WTC11 (cell line): ENCODE results near the gene RPL31. TPM values are rescaled to one million over a fixed set of nuclear protein-coding genes. Genes with fewer than 3 reads are reported as not detected.

ENCODE experiments used
- ATAC-seq: fragments of 200-7000 bp; cut with Tn5 transposase; 2 replicates; pipeline ENCODE4 v1.10.0; 2021; ENCODE audit warnings: mild to moderate bottlenecking, moderate library complexity
- CTCF ChIA-PET: fragments of 300-600 bp; sonication (Branson Sonifier 250); formaldehyde crosslinking; loops from one replicate; lab custom pipeline; 2021; ENCODE audit warnings: antibody characterized with exemption; lab: Charles Lee
- POLR2A ChIA-PET: fragments of 350-600 bp; sonication (Branson Sonifier 250); formaldehyde crosslinking; loops from one replicate; lab custom pipeline; 2021; ENCODE audit warnings: antibody characterized with exemption; lab: Charles Lee
- DNase-seq: peaks from one replicate; pipeline ENCODE4 v3.0.0; 2021; ENCODE audit warnings: low spot score
- H3K27ac Mint-ChIP-seq: 2 replicates; pipeline ENCODE4 v1.8.0; 2021; ENCODE audit warnings: mixed read lengths
- H3K27me3 Mint-ChIP-seq: 2 replicates; pipeline ENCODE4 v1.8.0; 2021; ENCODE audit warnings: low read depth, mild to moderate bottlenecking, moderate library complexity, mixed read lengths
- H3K36me3 Mint-ChIP-seq: 2 replicates; pipeline ENCODE4 v1.8.0; 2021; ENCODE audit warnings: mixed read lengths
- H3K4me1 Mint-ChIP-seq: 2 replicates; pipeline ENCODE4 v1.8.0; 2022; ENCODE audit warnings: mixed read lengths
- H3K4me3 Mint-ChIP-seq: 2 replicates; pipeline ENCODE4 v1.8.0; 2021; ENCODE audit warnings: mild to moderate bottlenecking, moderate library complexity, mixed read lengths
- H3K9me3 Mint-ChIP-seq: 2 replicates; pipeline ENCODE4 v1.8.0; 2021; ENCODE audit warnings: mixed read lengths
- AFF4 ChIP-seq: sonication (generic); formaldehyde crosslinking; IDR thresholded peaks from 2 replicates; pipeline ENCODE4 v1.8.1; 2023; ENCODE audit warnings: mild to moderate bottlenecking, missing genetic modification reagents, borderline replicate concordance
- ATF3 ChIP-seq: sonication (generic); formaldehyde crosslinking; conservative IDR thresholded peaks from 2 replicates; pipeline ENCODE4 v1.8.1; 2022; ENCODE audit warnings: mild to moderate bottlenecking, missing genetic modification reagents
- CBFB ChIP-seq: sonication (generic); formaldehyde crosslinking; IDR thresholded peaks from 2 replicates; pipeline ENCODE4 v1.8.1; 2022; ENCODE audit warnings: mild to moderate bottlenecking, low read depth, missing genetic modification reagents
- CREB1 ChIP-seq: sonication (generic); formaldehyde crosslinking; IDR thresholded peaks from 2 replicates; pipeline ENCODE4 v1.8.0; 2023; ENCODE audit warnings: mild to moderate bottlenecking, missing genetic modification reagents
- CREM ChIP-seq: sonication (generic); formaldehyde crosslinking; IDR thresholded peaks from 2 replicates; pipeline ENCODE4 v1.8.1; 2022; ENCODE audit warnings: mild to moderate bottlenecking, missing genetic modification reagents, moderate library complexity
- ESRRA ChIP-seq: sonication (generic); formaldehyde crosslinking; IDR thresholded peaks from 2 replicates; pipeline ENCODE4 v1.8.1; 2022; ENCODE audit warnings: mild to moderate bottlenecking, missing genetic modification reagents, borderline replicate concordance
- FOXJ3 ChIP-seq: sonication (generic); formaldehyde crosslinking; IDR thresholded peaks from 2 replicates; pipeline ENCODE4 v1.9.0; 2021; ENCODE audit warnings: missing genetic modification reagents, mild to moderate bottlenecking, borderline replicate concordance
- GRHL2 ChIP-seq: fragments of 250-450 bp; sonication (Bioruptor Pico); IDR thresholded peaks from 2 replicates; pipeline ENCODE4 v1.8.0; 2022; ENCODE audit warnings: mild to moderate bottlenecking, moderate library complexity; ENCODE audit not compliant: insufficient replicate concordance, severe bottlenecking
- HMGA2 ChIP-seq: fragments of 250-450 bp; sonication (Bioruptor Pico); IDR thresholded peaks from 2 replicates; pipeline ENCODE4 v1.4.0; 2021; ENCODE audit warnings: mild to moderate bottlenecking, moderate library complexity
- IRF2 ChIP-seq: sonication (generic); formaldehyde crosslinking; IDR thresholded peaks from 2 replicates; pipeline ENCODE4 v1.8.0; 2022; ENCODE audit warnings: low read depth, missing genetic modification reagents, borderline replicate concordance
- MLX ChIP-seq: sonication (generic); formaldehyde crosslinking; IDR thresholded peaks from 2 replicates; pipeline ENCODE4 v1.8.1; 2023; ENCODE audit warnings: mild to moderate bottlenecking, missing genetic modification reagents, moderate library complexity
- OVOL2 ChIP-seq: fragments of 250-450 bp; sonication (Bioruptor Pico); IDR thresholded peaks from 2 replicates; pipeline ENCODE4 v1.9.0; 2021; ENCODE audit warnings: mild to moderate bottlenecking, borderline replicate concordance
- PRRX2 ChIP-seq: fragments of 250-450 bp; sonication (Bioruptor Pico); IDR thresholded peaks from 2 replicates; pipeline ENCODE4 v1.8.0; 2021; ENCODE audit warnings: mild to moderate bottlenecking
- RELA ChIP-seq: sonication (generic); formaldehyde crosslinking; IDR thresholded peaks from 2 replicates; pipeline ENCODE4 v1.8.1; 2022; ENCODE audit warnings: missing genetic modification reagents, mild to moderate bottlenecking, borderline replicate concordance
- RORB ChIP-seq: fragments of 250-450 bp; sonication (Bioruptor Pico); IDR thresholded peaks from 2 replicates; pipeline ENCODE4 v1.9.0; 2021; ENCODE audit warnings: mild to moderate bottlenecking
- SMAD3 ChIP-seq: sonication (generic); formaldehyde crosslinking; IDR thresholded peaks from 2 replicates; pipeline ENCODE4 v1.8.0; 2022; ENCODE audit warnings: missing genetic modification reagents, mild to moderate bottlenecking, borderline replicate concordance
- TP53 ChIP-seq: sonication (generic); formaldehyde crosslinking; IDR thresholded peaks from 2 replicates; pipeline ENCODE4 v1.8.1; 2023; ENCODE audit warnings: mild to moderate bottlenecking, missing genetic modification reagents
- ZMAT4 ChIP-seq: fragments of 250-450 bp; sonication (Bioruptor Pico); IDR thresholded peaks from 2 replicates; pipeline ENCODE4 v1.9.0; 2021; ENCODE audit warnings: mild to moderate bottlenecking
- ZNF121 ChIP-seq: sonication (generic); formaldehyde crosslinking; IDR thresholded peaks from 2 replicates; pipeline ENCODE4 v1.8.0; 2023; ENCODE audit warnings: missing genetic modification reagents
- ZNF138 ChIP-seq: sonication (generic); formaldehyde crosslinking; conservative IDR thresholded peaks from 2 replicates; pipeline ENCODE4 v1.8.1; 2022; ENCODE audit warnings: mild to moderate bottlenecking, moderate library complexity, missing genetic modification reagents
- ZNF416 ChIP-seq: fragments of 250-450 bp; sonication (Bioruptor Pico); IDR thresholded peaks from 2 replicates; pipeline ENCODE4 v1.9.0; 2021; ENCODE audit warnings: mild to moderate bottlenecking, inconsistent platforms
- ZNF423 ChIP-seq: fragments of 250-450 bp; sonication (Bioruptor Pico); IDR thresholded peaks from 2 replicates; pipeline ENCODE4 v2.1.2; 2022; ENCODE audit warnings: mild to moderate bottlenecking, moderate library complexity
- total RNA-seq: library from RNA; stranded (reverse); gene quantifications from 3 replicates; pipeline ENCODE4 v1.2.3, GENCODE V29; 2021
- TF ChIP-seq, protein P1 (sequence below): sonication (generic); formaldehyde crosslinking; IDR thresholded peaks from 2 replicates; pipeline ENCODE4 v1.8.0; 2023; ENCODE audit warnings: missing genetic modification reagents
- TF ChIP-seq, protein P2 (sequence below): fragments of 250-450 bp; sonication (Bioruptor Pico); IDR thresholded peaks from 2 replicates; pipeline ENCODE4 v1.9.0; 2021; ENCODE audit warnings: moderate library complexity, mild to moderate bottlenecking, inconsistent platforms, borderline replicate concordance

Gene RPL31
- total RNA-seq, 1 experiment from 2014 or later = 1,590 TPM

DNA sequence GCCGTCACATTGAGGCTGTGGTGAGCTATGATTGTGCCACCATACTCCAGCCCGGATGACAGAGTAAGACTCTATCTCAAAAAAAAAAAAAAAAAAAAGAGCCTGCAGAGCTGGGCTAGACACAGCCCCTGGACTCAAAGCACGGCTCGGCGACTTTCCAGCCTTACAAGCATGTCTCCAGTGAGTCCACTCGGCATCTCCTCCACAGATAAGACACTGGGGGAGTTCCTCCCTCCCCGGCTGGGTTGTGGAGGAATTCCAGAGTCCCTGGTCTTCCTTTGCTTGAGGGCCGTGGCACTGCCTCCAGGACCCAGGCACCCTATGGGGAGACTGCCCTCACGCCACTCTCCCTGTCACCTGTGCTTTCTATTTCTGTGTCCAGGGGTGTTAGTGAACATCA is 30.9 kb upstream of the RPL31 start (continued):
- TF ChIP-seq AFF4 (no peak), ZNF423 (CRISPR knock-in tag) (no peak), RELA (CRISPR knock-in tag) (no peak), ZNF138 (CRISPR knock-in tag) (no peak), HMGA2 (CRISPR knock-in tag) (no peak), OVOL2 (CRISPR knock-in tag) (no peak), CREM (no peak)
- TF ChIP-seq, protein P1, sequence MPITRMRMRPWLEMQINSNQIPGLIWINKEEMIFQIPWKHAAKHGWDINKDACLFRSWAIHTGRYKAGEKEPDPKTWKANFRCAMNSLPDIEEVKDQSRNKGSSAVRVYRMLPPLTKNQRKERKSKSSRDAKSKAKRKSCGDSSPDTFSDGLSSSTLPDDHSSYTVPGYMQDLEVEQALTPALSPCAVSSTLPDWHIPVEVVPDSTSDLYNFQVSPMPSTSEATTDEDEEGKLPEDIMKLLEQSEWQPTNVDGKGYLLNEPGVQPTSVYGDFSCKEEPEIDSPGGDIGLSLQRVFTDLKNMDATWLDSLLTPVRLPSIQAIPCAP (CRISPR knock-in tag) = no peak

- H3K27ac Mint-ChIP-seq = no peak overlapping the region
- DNase-seq (no peak), ATAC-seq (no peak)
- H3K4me3 Mint-ChIP-seq = no peak overlapping the region
- ChIA-PET CTCF (no interaction called here), POLR2A (no interaction called here)
- H3K9me3 Mint-ChIP-seq = no peaks in the 10 kb centered on the region
- H3K27me3 Mint-ChIP-seq = no peaks in the 10 kb centered on the region
- no peaks in the 10 kb centered on the region for H3K36me3 Mint-ChIP-seq
- H3K4me1 Mint-ChIP-seq = no peaks in the 10 kb centered on the region
- TF ChIP-seq RORB (CRISPR knock-in tag) = no peak
- no peak for TF ChIP-seq OVOL2 (CRISPR knock-in tag)
- TF ChIP-seq ZMAT4 (CRISPR knock-in tag) = no peak
- no peak for TF ChIP-seq ESRRA
- no peak for TF ChIP-seq PRRX2 (CRISPR knock-in tag)
- TF ChIP-seq GRHL2 = no peak
- no peak for TF ChIP-seq CREB1 (CRISPR knock-in tag)
- TF ChIP-seq TP53 (CRISPR knock-in tag) = no peak
- TF ChIP-seq, protein P2, sequence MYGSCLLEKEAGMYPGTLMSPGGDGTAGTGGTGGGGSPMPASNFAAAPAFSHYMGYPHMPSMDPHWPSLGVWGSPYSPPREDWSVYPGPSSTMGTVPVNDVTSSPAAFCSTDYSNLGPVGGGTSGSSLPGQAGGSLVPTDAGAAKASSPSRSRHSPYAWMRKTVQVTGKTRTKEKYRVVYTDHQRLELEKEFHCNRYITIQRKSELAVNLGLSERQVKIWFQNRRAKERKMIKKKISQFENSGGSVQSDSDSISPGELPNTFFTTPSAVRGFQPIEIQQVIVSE (CRISPR knock-in tag) = no peak
- TF ChIP-seq SMAD3 (CRISPR knock-in tag) = no peak
- no peak for TF ChIP-seq CBFB (CRISPR knock-in tag)
- TF ChIP-seq IRF2 (CRISPR knock-in tag) = no peak
- TF ChIP-seq ZNF416 (CRISPR knock-in tag) = no peak
- TF ChIP-seq ATF3 (CRISPR knock-in tag) = no peak
- TF ChIP-seq FOXJ3 (CRISPR knock-in tag) = no peak
- TF ChIP-seq ZNF121 = no peak
- no peak for TF ChIP-seq MLX (CRISPR knock-in tag)
- TF ChIP-seq, all 79 proteins: peak for 0
These were observed 29.6 kb upstream of the RPL31 start for GRCh38 chr2:100972452-100972851.
